Astrocyte (in vitro differentiated cells and primary cell): ENCODE results near the gene LIPE.

Source experiments
- EZH2 ChIP-seq: IDR thresholded peaks from 2 replicates; pipeline ENCODE4 v1.6.1; 2012; ENCODE audit warnings: mild to moderate bottlenecking, low read length, inconsistent platforms; ENCODE audit not compliant: insufficient read depth
- TF ChIP-seq, protein P1 (sequence below): IDR thresholded peaks from 2 replicates; pipeline ENCODE4 v1.5.1; 2011; ENCODE audit warnings: low read depth, mild to moderate bottlenecking, inconsistent platforms, low read length, moderate library complexity; ENCODE audit not compliant: insufficient read depth

DNA sequence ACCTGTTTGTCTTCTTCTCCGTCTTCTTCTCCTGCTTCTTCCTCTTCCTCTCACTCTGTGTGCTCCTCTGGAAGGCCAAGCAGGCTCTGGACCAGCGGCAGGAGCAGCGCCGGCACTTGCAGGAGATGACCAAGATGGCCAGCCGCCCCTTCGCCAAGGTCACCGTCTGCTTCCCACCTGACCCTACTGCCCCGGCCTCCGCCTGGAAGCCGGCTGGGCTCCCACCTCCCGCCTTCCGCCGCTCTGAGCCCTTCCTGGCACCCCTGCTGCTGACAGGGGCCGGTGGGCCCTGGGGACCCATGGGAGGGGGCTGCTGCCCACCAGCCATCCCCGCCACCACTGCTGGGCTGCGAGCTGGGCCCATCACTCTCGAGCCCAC, 51.0 kb downstream of the LIPE start:
- TF ChIP-seq, protein P1, sequence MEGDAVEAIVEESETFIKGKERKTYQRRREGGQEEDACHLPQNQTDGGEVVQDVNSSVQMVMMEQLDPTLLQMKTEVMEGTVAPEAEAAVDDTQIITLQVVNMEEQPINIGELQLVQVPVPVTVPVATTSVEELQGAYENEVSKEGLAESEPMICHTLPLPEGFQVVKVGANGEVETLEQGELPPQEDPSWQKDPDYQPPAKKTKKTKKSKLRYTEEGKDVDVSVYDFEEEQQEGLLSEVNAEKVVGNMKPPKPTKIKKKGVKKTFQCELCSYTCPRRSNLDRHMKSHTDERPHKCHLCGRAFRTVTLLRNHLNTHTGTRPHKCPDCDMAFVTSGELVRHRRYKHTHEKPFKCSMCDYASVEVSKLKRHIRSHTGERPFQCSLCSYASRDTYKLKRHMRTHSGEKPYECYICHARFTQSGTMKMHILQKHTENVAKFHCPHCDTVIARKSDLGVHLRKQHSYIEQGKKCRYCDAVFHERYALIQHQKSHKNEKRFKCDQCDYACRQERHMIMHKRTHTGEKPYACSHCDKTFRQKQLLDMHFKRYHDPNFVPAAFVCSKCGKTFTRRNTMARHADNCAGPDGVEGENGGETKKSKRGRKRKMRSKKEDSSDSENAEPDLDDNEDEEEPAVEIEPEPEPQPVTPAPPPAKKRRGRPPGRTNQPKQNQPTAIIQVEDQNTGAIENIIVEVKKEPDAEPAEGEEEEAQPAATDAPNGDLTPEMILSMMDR: no peak
- no peak for TF ChIP-seq EZH2
